ENCODE results near the gene LGALS7.
"Not testable (repeated sequence)": the region's sequence is repeated elsewhere in the genome, so short reads cannot be mapped to it uniquely, and the experiment has no call there.

Gene LGALS7

DNA sequence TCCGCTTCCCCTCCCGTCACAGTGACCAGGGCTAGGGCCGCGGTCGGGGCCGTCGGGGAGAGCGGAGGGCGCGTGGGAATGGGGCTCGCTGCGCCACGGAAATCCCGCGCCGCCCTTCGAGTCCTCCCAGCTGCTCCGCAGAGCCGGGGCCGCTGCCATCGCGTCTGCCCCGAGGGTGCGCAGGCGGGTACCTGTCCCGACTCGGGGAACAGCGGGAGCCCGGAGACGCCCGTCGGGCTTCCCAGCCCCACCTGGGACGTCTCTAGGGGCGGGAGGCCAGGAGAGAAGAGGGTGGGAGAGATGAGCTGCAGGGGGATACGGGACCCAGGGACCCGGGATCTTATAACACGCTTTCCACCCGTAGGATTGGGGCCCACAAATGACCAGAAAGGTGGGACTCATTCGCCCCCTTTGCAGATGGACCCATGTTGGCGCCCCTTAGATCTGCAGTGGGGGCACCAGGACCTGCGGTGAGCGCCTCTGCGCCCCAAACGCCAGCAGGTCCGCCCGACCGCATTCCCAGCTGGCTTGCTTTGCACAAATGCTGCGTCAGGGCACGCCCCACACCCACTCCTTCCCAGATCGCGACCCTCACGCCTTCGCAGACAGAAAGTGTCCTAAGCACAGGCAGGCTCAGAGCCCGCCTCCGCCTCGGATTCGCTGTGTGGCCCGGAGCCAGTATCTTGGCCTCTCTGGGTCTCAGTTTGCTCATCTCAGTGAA is 2.9 kb downstream of the LGALS7 start:
- DNase-seq, result not testable (repeated sequence)

DNA sequence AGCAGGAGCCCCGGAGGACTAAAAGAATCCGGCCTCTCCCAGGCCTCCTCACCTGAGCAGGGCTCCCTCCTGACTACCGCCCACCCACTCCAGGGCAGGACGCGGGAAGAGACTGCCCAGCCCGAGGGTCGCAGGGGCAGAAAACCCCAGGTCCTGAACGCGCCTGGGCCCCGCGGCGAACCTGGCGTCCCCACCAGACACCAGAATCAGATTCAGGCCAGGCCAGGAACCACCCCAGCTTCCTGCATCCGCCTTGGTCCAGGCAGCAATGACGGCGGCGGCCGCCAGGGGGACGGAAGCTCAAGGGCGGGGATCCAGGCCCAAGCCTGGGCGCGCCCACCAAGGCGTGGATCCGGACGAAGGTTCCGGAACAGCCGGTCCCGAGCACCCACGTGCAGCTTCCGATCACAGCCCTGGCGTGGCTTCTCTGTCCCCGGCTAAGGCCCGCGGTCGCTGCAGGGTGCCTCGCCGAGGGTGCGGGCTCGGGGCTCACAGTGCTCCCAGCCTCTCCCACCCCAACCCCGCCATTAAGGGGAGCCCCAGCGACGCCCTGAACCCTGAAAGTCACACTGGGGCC is 3.6 kb downstream of the LGALS7 start:
- peak; percentile 84 for DNase-seq

DNA sequence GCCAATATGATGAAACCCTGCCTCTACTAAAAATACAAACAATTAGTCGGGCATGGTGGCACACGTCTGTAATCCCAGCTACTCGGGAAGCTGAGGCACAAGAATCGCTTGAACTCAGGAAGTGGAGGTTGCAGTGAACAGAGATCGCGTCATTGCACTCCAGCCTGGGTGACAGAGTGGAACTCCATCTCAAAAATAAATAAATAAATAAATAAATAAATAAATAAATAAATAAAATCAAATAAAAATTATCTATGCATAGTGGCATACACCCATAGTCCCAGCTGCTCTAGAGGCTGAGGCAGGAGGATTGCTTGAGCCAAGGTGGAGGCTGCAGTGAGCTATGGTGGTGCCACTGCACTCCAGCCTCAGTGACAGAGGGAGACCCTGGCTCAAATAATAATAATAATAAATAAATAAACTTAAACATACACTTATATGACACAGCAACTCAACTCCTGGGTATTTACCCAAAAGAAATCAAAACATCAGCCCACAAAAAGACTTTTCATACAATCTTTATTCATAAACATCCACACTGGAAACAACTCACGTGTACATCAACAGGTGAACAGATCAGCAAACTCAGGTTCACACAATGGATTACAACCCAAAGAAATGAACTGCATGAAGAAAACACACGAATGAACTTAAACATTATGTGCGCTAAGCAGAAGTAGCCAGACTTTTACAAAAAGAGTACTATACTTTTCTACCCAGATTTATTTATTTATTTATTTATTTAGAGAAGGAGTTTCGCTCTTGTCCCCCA is 6.9 kb downstream of the LGALS7 start:
- no peak for DNase-seq

DNA sequence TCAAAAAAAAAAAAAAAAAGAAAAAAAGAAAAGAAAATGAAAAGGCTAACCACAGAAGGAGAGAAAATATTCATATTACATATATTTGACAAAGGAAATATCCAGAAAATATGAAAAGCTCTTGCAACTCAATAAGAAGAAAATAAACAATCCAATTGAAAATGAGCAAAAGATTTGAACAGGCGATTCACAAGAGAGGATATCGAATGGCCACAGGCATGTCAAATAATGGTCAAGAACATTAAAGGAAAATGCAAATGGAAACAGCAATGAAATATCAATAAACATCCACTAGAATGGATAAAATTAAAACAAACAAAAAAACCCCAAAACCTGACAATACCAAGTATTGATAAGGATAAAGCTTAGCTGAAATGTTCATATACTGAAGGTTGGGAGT is 8.1 kb downstream of the LGALS7 start:
- no peak for DNase-seq

DNA sequence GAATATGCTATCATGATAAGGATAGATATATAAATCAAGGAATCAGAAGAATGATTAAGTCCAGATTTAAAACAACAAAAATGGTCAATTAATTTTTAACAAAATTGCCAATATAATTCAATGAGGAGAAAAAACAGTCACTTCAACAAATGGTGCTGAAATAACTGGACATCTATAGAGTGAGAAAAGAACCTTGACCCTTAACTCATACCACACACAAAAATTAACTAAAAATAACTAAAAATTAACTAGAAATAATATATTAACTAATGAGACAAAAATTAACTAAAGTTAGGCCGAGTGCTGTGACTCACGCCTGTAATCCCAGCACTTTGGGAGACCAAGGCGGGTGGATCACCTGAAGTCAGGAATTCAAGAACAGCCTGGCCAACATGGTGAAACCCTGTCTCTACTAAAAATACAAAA is 9.5 kb downstream of the LGALS7 start:
- DNase-seq, result no peak

DNA sequence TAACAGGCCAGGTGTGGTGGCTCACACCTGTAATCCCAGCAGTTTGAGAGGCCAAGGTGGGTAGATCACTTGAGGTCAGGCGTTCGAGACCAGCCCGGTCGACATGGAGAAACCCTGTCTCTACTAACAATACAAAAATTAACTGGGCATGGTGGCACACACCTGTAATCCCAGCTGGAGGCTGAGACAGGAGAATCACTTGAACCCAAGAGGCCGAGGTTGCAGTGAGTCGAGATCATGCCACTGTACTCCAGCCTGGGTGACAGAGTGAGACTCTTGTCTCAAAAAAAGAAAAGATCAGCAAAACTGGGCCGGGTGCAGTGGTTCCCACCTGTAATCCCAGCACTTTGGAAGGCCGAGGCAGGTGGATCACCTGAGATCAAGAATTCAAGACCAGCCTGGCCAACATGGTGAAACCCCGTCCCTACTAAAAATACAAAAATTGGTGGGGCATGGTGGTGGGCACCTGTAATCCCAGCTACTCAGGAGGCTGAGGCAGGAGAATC is 11.4 kb downstream of the LGALS7 start:
- DNase-seq, result not testable (repeated sequence)

DNA sequence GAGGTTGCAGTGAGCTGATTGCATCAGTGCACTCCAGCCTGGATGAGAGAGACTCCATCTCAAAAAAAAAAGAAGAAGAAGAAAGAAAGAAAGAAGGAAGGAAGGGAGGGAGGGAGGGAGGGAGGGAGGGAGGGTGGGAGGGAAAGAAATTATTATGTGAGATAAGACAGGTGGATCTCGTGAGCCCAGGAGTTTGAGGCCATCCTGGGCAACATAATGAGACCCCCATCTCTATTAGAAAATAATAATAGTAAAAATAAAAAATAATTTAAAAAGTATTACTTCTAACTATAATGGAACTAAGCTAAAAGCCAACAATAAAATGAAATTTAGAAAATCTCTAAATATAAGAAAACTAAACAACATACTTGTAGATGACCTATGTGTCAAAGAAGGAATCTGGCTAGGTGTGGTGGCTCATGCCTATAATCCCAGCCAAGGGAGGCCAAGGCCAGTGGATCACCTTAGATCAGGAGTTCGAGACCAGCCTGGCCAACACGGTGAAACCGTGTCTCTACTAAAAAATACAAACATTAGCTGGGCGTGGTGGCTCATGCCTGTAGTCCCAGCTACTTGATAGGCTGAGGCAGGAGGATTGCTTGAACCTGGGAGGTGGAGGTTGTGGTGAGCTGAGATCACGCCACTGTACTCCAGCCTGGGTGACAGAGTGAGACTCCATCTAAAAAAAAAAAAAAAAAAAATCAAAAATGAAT is 12.4 kb downstream of the LGALS7 start:
- DNase-seq, result not testable (repeated sequence)

DNA sequence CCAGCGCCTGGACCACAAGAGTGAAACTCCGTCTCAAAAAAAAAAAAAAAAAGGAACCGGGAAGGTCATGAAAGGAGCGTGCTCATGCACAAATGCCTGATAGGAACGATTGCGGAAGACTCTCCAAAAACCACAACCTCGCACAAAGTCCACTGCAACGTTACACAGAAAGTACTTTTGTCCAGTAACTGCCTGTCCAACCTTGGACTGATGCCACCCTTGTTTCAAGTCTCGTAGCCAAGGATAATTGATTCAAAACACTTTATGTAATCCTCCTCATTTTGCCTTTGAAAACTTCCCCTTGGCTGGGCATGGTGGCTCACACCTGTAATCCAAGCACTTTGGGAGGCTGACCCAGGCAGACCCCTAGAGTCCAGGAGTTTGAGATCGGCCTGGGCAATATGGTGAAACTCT is 13.7 kb downstream of the LGALS7 start:
- no peak for DNase-seq

DNA sequence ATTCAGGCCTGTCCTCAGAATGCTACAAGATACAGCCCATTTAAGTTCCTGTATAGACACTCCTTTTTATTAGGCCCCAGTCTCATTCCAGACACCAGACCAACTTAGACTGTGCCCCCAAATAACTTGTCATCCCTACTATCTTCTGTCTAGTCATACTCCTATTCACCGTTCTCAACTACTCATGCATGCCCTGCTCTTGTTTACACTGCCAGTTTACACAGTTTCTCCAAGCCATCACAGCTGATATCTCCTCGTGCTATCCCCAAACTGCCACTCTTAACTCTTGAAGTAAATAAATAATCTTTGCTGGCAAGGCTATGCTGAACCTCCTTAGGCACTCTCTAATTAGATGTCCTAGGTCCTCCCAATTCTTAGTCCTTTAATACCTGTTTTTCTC is 19.1 kb downstream of the LGALS7 start:
- not testable (repeated sequence) for DNase-seq

DNA sequence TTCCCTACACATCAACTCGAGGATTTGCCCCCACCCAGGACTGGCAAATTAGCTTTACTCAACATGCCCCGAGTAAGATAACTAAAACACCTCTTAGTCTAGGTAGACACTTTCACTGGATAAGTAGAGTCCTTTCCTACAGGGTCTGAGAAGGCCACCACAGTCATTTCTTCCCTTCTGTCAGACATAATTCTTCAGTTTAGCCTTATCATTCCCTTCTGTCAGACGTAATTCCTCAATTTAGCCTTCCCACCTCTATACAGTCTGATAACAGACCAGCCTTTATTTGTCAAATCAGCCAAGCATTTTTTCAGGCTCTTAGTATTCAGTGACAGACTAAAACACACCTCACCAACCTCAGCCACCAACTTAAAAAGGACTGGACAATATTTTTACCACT is 19.5 kb downstream of the LGALS7 start:
- DNase-seq, result not testable (repeated sequence)

DNA sequence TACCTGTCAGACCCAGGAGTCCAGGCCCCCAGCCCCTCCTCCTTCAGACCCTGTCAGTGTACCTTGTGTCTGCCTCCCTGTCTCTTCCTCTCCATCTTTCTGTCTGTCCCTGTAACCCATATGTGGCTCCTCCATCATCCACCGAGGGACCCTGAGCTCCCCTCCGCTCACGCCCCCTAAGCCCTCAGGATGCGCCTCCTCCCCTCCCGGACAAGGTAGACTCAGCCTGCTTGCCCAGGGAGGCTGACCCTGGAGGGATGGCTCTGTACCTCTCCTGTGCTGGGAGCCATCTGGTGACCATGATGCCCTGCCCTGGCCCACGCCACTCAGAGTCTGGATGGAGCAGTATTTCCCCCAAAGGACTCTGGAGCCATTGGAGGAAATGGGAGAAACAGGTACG is 28.0 kb downstream of the LGALS7 start:
- DNase-seq, result peak; percentile 56

DNA sequence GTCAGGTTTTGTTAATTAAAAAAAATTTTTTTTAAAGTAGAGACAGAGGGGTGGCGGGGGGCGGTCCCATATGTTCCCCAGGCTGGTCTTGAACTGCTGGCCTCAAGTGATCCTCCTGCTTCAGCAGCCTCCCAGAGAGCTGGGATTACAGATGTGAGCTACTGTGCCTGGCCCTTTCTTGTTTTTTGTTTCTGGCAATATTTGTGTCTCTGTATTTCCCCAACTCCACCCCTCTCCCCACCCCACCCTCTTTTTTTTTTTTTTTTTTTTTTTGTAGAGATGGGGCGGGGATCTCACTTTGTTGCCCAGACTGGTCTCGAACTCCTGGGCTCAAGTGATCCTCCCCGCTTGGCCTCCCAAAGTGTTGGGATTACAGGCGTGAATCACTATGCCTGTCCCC is 28.4 kb downstream of the LGALS7 start:
- DNase-seq, result no peak

DNA sequence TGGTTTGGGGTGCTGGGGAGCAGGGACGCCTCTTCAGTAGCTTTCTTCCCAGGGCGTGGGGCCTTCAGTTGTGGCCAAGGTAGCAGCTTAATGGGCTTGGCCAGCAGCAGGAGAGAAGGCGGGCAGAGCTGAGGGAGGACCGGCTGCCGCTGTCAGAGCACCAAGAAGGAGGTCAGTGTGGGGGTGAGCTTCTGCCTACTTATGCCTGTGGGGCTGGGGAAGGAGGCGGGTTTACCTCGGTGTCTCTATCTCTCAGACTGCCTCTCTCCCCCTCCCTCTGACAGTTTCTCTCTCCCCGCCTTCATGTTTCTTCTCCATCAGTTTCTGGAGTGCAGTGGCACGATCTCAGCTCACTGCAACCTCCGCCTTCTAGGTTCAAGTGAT is 29.0 kb downstream of the LGALS7 start, which contains the start of gene CAPN12:
Gene CAPN12 (minus strand): TSS at position 177 of the 384 bp plus-strand sequence. CDS start 309 bp downstream, outside the sequence.
- no peak for DNase-seq

DNA sequence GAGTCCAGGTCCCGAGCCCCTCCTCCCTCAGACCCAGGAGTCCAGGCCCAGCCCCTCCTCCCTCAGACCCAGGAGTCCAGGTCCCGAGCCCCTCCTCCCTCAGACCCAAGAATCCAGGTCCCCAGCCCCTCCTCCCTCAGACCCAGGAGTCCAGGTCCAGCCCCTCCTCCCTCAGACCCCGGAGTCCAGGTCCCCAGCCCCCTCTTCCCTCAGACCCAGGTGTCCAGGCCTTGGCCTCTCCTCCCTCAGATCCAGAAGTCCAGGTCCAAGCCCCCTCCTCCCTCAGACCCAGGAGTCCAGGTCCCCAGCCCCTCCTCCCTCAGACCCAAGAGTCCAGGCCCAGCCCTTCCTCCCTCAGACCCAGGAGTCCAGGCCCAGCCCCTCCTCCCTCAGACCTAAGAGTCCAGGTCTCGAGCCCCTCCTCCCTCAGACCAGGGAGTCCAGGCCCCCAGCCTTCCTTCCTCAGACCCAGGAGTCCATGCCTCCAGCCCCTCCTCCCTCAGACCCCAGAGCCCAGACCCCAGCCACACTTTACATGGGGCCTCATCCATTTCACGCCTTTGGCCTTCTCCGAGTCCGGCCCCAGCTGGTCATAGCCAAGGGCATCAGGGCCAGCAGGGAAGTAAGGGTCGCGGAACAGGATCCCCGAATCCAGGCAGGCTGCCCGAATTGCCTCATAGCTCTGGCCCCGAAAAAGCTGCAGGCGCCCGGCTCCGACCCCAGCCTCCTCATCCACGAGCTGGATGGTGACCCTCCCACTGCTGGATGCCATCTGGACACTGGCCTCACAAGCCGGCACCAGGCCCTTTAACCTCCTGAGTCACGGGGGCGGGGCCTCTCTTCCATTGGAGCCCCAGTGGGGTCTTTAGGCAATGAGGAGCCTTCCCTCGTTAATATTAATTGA is 29.7 kb downstream of the LGALS7 start:
- peak; percentile 62 for DNase-seq

DNA sequence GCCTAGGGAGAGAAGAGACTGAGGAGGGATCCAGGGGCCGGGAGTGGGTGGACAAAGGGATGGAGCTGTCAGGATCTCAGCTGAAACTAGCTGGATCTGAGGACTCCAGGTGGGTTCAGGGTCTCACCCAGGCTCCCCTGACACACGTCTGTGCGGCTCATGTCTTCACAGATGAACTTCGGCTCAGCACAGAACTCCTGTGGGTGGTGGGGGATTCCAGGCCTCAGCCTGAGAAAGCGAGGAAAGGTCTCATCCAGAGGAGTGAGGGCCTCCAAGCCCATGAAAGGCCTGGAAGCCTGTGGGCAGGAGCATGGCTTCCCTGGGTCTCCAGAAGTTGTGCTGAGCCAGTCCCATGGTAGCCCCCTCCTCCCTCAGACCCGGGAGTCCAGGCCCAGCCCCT is 30.4 kb downstream of the LGALS7 start:
- no peak for DNase-seq

DNA sequence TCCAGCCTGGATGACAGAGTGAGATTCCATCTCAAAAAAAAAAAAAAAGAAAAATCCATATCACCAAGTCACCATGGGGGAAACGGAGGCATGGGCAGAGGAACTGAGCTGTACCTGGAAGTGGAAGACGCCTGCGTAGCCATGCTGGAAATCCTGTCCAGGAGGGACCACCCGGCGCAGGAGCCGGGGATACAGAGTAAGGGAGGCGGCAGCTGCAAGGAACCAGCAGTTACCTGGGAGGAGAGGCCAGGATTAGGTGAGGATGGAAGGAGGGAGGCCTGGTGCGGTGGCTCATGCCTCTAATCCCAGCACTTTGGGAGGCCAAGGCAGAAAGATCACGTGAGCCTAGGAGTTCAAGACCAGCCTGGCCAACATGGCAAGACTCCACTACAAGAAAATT is 31.0 kb downstream of the LGALS7 start:
- DNase-seq, result no peak

DNA sequence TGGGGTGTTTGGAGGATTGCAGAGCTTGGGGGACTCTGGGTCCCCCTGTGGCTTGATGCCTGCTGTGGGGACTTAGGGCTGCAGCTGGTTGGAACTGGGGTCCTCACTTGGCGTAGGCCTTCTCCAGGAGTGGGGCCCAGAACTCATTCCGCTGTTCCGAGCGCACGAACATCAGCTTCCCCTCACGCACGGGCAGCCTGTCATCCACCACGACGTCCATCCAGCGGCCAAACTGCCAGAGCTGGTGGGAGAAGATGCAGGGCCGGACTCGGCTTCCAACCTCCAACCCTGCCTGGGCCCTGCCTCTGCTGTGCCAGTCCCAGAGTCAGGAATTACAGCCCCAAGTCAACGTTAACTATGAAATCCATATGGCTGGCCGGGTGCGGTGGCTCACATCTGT is 31.6 kb downstream of the LGALS7 start:
- DNase-seq, result no peak

DNA sequence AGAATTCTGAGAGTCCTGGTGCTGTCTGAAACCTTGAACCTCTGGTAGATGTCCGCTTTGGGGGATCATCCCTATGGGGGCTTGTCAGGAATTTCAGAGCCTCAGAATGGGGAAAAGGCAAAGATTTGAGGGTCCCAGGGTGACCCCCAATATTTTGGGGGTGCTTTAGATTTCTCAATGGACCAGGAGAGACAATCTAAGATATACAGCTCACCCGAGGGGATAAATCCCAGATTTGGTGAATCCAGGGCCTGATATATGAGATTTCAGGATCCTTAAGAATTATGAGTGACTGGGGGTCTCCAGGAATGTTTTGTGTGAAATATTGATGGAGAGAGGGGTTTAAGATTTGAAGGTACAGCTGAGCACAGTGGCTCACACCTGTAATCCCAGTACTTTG is 32.4 kb downstream of the LGALS7 start:
- no peak for DNase-seq

DNA sequence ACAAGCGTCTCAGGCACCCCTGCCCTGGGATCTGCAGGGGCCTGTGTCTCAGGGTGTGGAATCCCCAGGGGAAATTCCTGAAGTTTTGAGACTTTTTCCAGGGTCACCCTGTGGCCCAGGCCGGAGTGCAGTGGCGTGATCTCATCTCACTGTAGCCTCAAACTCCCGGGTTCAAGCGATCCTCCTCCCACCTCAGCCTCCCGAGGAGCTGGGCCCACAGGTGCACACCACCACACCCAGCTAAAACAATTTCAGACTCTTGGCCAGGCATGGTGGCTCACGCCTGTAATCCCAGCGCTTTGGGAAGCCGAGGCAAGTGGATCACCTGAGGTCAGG is 33.1 kb downstream of the LGALS7 start:
- no peak for DNase-seq

DNA sequence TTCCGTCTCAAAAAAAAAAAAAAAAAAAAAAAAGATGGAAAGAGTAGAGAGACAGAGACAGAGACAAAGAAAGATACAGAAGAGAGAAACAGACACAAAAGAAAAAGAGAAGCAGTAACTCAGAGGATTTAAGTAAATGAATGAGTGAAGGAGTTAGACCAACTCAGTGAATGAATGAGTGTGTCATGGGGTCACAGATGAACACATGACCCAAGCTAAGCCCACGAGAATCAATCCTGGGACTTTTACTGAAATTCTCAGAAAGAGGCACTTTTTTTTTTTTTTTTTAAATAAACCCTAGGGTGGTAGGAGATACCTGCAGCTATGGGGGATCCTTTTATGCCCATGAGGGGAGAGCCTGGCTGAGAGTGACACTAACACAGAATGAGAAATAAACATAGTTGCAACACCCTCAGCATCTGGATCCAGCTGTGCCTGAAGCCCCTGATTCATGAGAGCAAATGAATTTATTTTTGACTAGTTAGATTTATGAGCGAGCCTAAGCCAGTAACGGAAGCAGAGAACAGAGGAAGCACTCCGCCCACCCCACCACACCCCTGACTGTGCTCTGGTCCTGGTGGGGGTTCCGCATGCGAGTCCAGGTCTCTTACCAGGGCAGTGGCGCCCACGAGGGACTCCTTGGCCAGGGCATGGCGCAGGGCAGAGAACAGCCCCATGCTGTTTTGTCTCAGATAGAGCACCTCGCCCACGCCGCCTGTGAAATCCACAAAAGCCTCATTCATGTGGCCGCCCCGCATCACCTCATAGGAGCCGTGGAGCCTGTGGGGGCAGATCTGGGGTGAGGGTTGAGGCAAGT is 33.7 kb downstream of the LGALS7 start:
- no peak for DNase-seq
